ENCODE data around the gene BAIAP2.

GRCh38 chr17:81161536-81161935 lies 126.6 kb downstream of the BAIAP2 start:
- TF ChIP-seq, protein P1, sequence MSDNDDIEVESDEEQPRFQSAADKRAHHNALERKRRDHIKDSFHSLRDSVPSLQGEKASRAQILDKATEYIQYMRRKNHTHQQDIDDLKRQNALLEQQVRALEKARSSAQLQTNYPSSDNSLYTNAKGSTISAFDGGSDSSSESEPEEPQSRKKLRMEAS (IDR thresholded peaks at IDR 0.05; ENCODE audit: insufficient read depth, insufficient read length) = no peak
- no peak for TF ChIP-seq POLR2A (IDR thresholded peaks at IDR 0.05; ENCODE audit: low read depth, low read length)
- no peak for TF ChIP-seq EZH2 (IDR thresholded peaks at IDR 0.05; ENCODE audit: borderline replicate concordance, low read depth, low read length, severe bottlenecking)
- TF ChIP-seq, protein P2, sequence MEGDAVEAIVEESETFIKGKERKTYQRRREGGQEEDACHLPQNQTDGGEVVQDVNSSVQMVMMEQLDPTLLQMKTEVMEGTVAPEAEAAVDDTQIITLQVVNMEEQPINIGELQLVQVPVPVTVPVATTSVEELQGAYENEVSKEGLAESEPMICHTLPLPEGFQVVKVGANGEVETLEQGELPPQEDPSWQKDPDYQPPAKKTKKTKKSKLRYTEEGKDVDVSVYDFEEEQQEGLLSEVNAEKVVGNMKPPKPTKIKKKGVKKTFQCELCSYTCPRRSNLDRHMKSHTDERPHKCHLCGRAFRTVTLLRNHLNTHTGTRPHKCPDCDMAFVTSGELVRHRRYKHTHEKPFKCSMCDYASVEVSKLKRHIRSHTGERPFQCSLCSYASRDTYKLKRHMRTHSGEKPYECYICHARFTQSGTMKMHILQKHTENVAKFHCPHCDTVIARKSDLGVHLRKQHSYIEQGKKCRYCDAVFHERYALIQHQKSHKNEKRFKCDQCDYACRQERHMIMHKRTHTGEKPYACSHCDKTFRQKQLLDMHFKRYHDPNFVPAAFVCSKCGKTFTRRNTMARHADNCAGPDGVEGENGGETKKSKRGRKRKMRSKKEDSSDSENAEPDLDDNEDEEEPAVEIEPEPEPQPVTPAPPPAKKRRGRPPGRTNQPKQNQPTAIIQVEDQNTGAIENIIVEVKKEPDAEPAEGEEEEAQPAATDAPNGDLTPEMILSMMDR (IDR thresholded peaks at IDR 0.05; ENCODE audit: extremely low read depth in 1 of 2, insufficient read depth in 1 of 2, low read depth in 1 of 2, low read length in 2 of 2) = no peak
- TF ChIP-seq FOS (IDR thresholded peaks at IDR 0.05; ENCODE audit: borderline replicate concordance, insufficient read depth, low read length) = no peak

Data from endothelial cell of umbilical vein (primary cell).